Measurements from ENCODE around the gene WEE2. TPM values are rescaled to one million over a fixed set of nuclear protein-coding genes. Genes with fewer than 3 reads are reported as not detected.
"Not testable (repeated sequence)": the region's sequence is repeated elsewhere in the genome, so short reads cannot be mapped to it uniquely, and the experiment has no call there.

Gene WEE2
- total RNA-seq, 1 donor from 2014 or later, result not detected

DNA sequence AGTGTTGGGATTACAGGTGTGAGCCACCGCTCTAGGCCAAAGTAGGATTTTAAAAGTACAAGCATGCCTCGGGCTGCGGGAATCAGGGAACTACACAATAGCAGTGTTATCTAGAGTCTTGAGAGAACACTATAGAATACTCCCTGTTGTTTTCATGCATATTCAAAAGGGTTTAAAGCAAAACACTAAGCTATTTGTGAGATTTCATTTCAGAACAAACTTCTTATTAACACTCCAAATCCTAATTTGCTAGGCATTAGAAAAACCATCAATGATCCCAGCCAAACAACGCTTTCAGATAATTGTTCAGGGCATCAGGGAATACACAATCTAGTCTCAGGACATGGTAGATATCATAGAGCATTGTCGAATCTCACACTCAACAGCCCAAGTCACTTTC lies 20.1 kb upstream of the WEE2 start:
- ATAC-seq (ENCODE audit: poor library complexity) (no peak), DNase-seq (no peak)
- intact Hi-C loops (cut with DNase I), result no loop called here

DNA sequence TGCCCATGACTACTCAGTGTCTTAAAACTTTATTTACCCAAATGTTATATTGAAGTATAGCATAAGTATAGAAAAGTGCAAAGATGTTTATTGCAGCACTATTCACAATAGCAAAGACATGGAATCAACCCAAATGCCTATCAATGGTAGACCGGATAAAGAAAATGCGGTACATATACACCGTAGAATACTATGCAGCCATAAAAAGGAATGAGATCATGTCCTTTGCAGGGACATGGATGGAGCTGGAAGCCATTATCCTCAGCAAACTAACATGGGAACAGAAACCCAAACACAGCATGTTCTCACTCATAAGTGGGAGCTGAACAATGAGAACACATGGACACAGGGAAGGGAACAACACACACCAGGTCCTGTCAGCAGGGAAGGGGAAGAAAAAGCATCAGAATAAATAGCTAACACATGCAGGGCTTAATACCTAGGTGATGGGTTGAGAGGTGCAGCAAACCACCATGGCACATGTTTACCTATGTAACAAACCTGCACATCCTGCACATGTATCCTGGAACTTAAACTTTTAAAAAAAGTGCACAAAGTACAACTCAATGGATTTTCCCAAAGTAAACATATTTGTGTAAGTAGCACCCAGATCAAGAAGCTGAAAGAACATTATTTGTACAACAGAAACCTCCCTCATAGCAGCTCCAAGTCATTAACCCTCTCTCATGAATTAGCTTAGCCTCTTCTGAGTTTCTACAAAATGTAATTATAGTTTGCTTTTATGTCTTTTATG lies 18.9 kb upstream of the WEE2 start:
- intact Hi-C loops (cut with DNase I); DNase-seq; ATAC-seq (ENCODE audit: poor library complexity): not testable (repeated sequence)

DNA sequence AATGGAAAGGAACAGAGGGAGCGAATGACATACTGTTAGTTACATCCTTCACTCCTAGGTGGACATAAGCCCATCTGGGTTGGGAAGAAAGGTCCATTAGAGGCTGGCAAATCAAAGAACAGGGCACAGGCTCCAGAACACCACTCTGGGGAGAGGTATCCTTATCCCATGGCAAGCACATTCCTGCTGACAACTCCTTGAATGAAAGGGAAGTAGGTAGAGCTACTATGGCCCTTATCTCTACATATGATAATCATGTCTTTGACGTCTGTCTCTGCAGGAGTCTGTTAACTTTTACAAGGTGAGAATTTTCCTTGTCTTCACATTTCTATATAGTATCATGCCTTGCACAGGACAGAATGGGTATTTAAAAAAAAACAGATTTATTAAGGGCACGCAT lies 16.6 kb upstream of the WEE2 start:
- intact Hi-C loops (cut with DNase I), result no loop called here
- DNase-seq (no peak), ATAC-seq (ENCODE audit: poor library complexity) (no peak)

DNA sequence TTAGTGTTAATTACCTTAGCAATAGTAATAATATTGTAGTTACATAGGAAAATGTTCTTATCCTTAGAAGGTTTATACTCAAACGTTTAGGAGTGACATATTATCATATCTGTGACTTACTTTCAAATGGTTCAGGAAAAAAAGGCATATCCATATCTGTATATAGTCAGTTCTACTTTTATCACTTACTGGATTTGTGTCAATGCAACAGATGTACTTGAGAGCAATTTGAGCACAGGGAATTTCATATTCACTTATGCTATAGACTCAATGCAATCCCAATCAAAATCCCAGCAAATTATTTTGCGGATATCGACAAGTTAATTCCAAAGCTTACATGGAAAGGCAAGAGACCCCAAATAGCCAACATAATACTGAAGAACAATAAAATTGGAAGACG lies 16.2 kb upstream of the WEE2 start:
- DNase-seq (no peak), ATAC-seq (ENCODE audit: poor library complexity) (no peak)
- intact Hi-C loops (cut with DNase I), result no loop called here

DNA sequence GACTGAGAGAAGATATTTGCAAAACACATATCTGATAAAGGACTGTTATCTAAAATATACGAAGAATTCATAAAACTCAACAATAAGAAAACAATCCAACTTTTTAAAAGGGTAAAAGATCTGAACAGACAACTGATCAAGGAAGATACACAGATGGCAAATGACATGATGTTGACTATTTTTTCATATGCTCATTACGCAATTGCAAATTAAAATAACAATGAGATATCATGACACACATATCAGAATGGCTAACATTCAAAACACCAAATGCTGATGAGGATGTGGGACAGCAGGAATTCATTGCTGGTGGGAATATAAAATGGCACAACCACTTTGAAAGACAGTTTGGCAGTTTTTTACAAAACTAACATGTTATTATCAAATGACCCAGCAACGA lies 15.1 kb upstream of the WEE2 start:
- no peak for ATAC-seq (ENCODE audit: poor library complexity)
- intact Hi-C loops (cut with DNase I), result no loop called here
- no peak for DNase-seq

DNA sequence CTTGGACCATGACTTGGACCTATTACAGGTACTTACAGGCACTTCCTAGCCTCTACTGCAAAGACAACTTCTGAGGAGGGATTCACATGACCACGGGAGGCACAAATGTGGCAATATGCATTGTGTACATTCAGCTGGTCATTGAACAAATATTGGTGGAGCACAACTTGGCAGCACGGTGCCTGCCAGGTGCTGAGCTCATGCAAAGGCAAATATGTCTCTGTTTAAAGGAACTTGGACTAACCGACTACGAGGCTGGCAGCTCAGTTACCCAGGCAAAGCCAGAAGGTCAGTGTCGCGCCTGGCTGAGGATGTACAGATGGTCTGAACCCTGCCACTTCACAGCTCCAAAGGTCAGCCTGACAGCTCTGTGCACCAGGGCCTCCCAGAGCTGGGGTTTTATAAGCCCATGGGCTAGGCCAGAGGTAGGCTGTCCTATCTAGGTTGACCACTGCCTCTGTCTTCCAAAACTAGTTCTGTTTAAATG lies 12.3 kb upstream of the WEE2 start:
- ATAC-seq (ENCODE audit: poor library complexity), result peak; percentile 11
- DNase-seq, result peak; percentile 39
- intact Hi-C loops (cut with DNase I), result no loop called here

DNA sequence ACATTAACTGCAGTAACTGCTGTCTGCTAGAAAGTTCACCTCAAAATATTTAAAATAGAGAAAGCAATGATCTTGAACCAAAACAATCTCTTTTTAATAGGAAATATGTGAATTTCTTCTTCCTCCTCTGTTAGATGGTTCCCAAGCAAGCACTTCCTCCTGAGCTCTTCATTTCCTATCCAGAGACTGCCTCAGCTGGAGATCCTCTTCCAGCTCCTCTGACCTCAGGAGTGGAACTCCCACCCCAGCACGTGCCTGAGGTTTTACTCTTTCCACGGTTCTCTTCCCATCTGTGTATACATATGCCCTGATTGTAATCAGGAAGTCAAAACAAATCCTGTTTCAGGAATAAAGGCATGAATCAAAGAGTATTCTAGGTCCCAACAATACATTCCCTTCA lies 11.8 kb upstream of the WEE2 start:
- intact Hi-C loops (cut with DNase I), result no loop called here
- no peak for DNase-seq
- peak; percentile 35 for ATAC-seq (ENCODE audit: poor library complexity)

DNA sequence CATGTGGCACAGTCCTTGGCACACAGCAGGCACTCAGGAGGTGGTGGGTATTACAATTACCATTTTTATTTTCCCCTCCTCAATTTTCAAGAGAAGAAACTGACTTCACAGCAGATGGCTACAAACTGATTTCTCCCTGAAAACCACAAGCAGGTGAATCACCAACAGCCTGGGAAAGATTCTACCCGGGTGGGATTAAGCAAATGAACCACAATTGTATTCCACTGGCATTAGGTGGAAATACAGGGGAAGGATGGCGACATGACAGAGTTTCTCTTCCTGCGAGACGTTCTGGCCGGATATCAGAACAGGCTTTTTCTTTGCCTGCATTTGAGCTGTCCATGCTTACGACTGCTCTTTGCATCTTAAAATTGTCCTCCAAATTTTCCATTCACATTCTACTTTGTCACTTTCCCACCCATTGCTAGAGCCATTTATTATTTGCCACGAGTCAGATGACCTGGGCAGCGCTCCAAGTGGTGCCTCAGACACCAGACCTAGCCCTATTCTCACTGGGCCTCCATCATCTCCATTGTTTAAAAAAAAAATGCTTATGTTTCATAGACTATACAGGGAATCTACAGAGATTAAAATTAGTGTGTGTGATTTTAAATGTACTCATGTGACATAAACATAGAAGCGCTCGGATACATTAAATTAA lies 10.8 kb upstream of the WEE2 start:
- no peak for ATAC-seq (ENCODE audit: poor library complexity)
- intact Hi-C loops (cut with DNase I), result no loop called here
- DNase-seq, result peak; percentile 44

DNA sequence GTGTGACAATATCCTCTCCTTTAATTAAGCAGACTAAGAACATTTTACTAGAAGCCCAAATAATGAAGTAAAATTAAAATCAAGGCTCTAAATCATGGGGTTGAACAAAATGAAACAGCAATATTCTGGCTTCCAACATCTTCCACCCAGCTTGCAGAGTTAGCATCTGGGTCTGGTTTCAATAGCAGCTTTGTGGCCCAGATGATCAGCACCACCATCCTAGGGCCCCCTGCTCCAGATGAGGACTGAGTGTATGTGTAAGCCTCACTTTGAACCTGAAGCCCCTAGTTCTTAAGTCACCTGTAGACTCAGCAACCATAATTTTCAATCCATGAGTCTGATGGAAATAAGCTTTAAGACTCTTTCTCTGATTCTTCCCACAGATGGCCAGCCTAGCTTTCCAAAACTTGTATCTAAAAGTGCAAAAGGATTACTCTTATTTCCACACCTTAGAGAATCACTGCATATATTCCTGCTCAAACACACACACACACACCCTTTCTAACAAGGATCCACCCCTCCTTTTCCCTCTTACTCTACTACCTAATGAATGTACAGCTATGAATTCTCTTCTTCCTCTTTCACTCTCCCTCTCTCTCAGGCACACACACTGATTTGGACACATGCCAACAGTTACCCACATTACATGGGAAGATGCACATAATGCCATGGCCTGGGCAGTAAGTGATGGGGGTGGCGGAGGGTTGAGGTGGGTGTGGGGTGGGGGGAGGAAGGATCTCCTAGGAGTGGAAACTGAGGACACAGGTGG lies 9.7 kb upstream of the WEE2 start:
- DNase-seq, result no peak
- intact Hi-C loops (cut with DNase I), result no loop called here

DNA sequence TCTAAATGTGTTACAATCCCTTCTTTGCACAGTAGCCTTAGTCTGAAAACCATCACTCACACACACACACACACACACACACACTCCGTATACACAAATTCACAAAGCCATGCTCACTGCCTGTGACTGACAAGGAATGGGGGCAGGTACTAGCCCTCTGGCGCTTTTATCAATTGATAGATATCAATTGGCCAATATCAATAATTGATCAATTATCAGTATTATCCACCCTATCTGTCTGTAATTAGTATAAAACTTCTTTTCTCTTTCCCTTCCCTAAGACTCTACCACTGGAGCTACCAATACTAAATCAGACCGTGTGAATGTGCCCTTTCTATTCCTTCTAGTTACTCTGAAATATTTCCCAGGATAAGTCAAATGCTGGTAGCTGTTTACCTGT lies 8.3 kb upstream of the WEE2 start:
- intact Hi-C loops (cut with DNase I), result no loop called here
- ATAC-seq (ENCODE audit: poor library complexity), result no peak
- DNase-seq, result no peak

More for the DNA sequence above, 9.7 kb upstream of the WEE2 start:
- no peak for ATAC-seq (ENCODE audit: poor library complexity)

DNA sequence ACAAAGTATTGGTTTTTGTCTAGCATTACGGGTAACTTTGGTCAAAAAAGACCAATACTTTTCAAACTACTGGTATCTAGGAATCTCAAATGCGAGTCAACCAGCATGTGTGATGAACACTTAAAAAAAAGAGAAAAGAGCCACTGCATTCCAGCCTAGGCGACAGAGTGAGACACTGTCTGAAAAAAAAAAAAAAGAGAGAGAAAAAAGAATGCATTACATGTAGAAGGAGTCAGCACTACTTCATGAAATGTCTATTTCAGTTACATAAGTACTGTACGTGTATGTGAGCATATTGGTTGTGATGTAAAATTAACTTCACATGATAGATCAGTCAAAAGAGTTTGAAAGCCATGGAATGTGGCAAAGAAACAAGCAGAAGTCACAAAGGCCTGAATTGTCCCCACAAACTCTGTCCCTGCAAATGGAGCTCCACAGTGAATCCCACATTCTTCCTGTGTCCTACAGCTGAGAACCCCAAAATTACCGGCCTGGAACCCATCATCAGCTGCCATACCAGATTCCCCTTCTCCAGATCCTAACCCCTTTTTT lies 7.8 kb upstream of the WEE2 start:
- intact Hi-C loops (cut with DNase I), result no loop called here
- ATAC-seq (ENCODE audit: poor library complexity) (no peak), DNase-seq (no peak)

DNA sequence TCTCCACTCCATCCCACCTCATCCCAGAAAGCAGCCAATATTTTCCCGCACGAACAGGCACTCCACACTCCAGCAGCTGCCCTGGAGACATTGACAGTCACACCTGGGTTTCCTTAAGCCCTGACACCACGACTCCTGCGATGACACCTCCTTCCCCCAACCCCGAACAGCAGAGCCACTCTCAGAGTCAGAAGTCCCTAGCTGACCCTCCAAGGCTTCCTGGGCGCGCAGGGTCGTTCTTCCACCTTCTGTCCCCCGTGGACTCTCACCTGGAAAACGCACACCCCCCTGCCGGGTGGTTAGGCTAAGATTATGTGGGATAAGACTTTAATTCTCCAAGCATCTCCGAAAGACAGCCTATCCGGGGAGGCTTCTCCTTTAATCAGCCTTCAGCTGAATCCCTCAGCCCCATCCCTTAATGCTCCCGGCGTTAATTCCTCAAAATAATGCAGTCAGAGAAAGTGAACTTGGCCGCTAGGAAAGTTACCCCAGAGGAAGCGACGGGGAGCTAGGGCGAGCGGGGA lies 7.2 kb upstream of the WEE2 start:
- no peak for DNase-seq
- ATAC-seq (ENCODE audit: poor library complexity), result peak; percentile 13
- intact Hi-C loops (cut with DNase I), result no loop called here

DNA sequence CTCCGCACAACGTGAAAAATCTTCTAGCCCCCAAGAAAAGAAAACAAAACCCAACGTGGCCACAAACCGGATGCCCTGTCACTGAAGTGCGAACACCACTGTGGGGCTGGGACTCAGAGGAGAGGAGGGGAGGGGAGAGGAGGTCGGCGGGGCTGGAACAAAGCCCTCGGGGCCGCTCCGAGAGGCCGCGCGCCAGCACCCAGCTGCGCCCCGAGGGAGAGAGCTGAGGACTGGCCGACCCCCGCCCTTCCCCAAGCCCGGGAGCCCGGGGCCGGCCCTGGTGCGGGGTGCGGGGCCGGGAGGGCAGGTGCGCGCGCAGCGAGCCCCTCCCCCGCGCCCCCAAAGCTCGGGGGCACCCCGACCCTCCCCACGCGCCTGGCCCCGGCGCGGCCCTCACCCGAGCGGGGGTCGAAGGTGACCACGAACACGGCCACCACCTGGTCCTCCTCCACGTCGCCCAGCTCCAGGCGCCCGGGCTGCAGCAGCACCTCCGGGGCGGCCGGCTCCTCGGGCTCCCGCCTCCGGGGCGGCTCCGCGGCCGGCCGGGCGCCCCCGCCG lies 6.6 kb upstream of the WEE2 start:
- ATAC-seq (ENCODE audit: poor library complexity), result peak; percentile 71
- intact Hi-C loops (cut with DNase I), result no loop called here
- DNase-seq, result peak; percentile 55

DNA sequence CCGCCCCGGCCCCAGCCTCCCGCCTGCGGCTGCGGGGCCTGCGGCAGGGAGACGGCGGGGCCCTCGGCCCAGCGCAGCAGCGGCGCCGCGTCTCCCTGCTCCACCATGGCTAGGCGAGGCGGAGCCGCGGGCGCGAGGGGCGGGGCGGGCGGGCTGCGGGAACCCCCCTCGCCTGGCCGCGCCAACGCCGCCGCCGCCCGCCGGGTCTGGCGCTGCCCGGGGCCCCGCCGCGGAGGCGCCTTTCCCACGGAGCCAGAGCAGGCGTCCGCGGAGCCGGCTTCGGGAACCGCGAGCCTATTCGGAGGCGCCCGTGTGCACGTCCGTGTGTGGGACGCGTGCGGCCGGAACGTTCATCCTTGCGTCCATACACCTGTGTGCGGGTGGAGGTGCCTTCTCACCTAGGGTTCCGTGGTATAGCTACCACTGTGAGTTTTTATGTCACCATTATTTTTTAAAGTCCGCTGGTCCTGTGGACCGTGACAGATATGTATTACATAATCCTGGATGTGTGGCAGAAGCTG lies 6.0 kb upstream of the WEE2 start, which contains the start of gene DENND11:
Gene DENND11, minus strand, starts transcription at position 120 of the 521 bp plus-strand sequence. Its CDS starts 13 bp downstream, at position 107.
- intact Hi-C loops (cut with DNase I), result no loop called here
- peak; percentile 67 for DNase-seq
- peak; percentile 79 for ATAC-seq (ENCODE audit: poor library complexity)

DNA sequence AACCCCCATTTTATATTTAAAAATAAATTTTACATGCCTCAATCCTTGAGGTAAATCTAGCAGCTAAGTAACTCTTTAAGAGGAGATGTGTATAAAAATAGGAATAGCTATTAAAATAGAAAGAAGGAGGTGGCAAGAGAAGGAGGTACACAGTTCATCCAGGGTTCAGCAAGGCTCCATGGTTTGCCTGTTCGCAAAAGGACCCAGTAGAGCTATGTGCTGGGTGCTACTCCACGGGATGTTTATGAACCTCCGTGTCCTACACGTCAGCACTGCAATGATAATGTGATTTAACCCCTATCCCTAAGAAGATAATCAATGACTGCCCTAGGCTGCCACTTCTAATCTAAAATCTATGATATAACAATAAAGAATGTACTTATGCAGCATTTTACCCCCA lies 5.3 kb upstream of the WEE2 start:
- intact Hi-C loops (cut with DNase I), result no loop called here

DNA sequence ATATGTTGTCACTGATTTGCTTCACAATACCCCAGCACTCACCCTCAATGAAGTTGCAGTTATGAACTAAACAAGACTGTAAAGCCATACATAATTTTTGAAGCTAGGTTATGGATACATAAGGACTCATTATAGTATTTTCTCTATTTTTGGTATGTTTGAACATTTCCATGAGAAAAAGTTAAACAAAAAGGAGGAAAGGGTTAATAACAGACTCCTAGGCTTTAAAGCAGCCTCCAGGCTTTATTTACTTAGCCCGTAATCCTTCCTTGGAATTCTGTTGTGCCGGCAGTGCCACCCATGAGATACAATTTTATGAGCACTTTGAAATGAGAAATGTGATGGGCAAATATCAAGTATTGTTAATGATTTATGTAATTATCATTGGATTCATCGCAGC lies 4.0 kb upstream of the WEE2 start:
- ATAC-seq (ENCODE audit: poor library complexity) (no peak), DNase-seq (no peak)
- intact Hi-C loops (cut with DNase I), result no loop called here

More for the DNA sequence above, 5.3 kb upstream of the WEE2 start:
- ATAC-seq (ENCODE audit: poor library complexity) (no peak), DNase-seq (no peak)

DNA sequence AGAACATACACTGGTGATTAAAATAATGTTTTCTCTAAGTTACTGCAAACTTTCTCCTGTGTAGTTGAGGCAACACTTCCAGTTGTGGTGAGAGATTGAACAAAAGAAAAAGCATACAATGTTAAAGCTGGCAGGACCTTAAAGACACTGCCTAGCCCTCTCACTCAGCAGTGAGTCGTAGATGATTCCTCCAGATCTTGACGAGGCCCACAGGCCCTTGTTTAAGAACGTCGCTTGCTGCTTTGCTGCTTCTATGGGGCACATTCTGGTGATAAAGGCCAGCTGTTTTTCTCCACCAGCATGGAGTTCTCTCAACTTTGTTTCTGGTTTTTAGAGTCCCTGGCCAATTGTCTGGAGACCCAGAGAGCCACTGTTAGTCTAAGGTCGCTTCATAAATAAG lies 3.4 kb upstream of the WEE2 start:
- ATAC-seq (ENCODE audit: poor library complexity), result no peak
- DNase-seq, result no peak
- intact Hi-C loops (cut with DNase I), result no loop called here

DNA sequence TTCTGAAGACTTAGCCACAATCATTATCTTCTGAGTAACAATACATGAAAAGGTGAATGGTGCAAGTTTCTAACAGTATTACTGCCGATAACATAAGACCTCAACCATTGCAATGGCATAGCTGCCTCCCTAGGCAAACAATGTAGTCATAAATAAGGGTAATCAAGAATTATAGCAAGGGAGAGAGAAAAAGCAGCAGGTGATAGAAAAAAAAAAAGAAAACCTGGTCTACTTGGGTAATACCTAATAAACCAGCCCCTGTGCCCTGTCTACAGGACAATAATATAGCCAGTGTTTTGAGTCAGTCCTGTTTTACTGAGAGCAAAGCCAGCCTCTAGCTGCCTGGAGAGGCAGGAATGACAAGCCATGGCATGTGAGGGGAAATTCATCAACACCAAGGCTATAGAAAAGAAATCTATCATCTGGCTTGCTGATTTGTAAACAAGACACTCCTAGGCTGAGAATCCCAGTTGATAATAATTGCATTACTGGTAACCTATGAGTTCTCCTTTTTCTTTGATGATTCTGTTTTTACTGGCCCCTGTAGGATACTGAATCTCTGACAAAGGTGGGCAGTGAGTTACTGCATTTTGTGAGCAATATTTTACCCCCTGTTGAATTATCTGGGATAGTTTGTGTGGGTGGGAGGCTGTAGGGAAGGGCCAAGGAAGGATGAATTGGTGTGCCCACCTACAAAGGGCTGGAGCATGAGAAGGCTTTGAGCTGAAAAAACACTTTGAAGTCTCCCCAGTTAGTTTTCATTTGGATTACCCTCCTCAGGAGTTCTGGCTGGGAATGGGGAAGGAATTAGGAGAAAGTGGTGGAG lies 1.7 kb upstream of the WEE2 start:
- intact Hi-C loops (cut with DNase I), result no loop called here
- no peak for DNase-seq
- no peak for ATAC-seq (ENCODE audit: poor library complexity)

Measured in Right ventricle myocardium superior (tissue), 1 donor.